Measurements from ENCODE around the gene LNX1. TPM values are rescaled to one million over a fixed set of nuclear protein-coding genes. Genes with fewer than 3 reads are reported as not detected.

The LNX1 gene
- total and polyA plus RNA-seq, 2 of the 13 experiments (the other 11 are each of a cell fraction or from before 2014, with no cell fraction given): 0.49 TPM

DNA sequence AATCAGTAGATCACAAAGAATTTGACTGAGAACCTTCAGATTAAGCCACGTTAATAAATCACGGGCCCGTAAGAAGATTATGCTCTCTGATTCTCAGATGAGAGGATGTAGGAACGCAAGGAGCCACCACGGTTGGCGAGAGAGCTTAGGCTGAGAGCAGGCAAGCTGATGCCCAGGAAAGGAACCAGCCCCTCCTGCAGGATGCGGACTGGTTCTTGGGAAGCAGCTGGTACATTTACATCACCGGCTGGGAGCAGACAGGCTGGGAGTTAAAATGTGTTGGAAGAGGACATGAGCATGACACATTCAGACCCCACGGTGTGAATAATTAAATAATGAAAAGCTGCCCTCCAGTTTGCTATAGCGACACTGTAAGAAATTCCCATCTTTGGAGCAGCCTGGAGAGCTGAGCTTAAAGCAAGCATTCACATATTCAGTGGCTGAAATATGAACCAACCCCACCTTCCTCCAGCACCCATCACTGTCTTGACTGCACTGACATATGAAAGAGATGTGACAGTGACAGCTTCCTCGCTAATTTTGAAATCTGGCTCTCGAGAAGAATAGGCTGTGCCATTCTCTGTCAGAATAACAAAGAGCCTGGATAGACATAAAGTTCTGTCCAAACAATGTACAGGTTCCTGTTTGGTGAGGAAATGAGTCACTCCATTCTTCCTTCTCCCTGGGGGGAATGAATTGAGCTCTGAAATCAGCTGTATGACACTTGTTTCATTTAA, 33.1 kb downstream of the LNX1 start (continued):
- TF ChIP-seq, protein P1, sequence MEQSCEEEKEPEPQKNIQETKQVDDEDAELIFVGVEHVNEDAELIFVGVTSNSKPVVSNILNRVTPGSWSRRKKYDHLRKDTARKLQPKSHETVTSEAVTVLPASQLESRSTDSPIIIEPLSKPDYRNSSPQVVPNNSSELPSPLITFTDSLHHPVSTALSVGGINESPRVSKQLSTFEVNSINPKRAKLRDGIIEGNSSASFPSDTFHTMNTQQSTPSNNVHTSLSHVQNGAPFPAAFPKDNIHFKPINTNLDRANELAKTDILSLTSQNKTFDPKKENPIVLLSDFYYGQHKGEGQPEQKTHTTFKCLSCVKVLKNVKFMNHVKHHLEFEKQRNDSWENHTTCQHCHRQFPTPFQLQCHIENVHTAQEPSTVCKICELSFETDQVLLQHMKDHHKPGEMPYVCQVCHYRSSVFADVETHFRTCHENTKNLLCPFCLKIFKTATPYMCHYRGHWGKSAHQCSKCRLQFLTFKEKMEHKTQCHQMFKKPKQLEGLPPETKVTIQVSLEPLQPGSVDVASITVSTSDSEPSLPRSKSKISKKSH (CRISPR knock-in tag; IDR thresholded peaks at IDR 0.05; ENCODE audit: borderline replicate concordance): no peak
- TF ChIP-seq HDAC1 (CRISPR knock-in tag; IDR thresholded peaks at IDR 0.05) (no peak), ZNF503 (CRISPR knock-in tag; IDR thresholded peaks at IDR 0.05) (no peak), PRPF4 (IDR thresholded peaks at IDR 0.05; ENCODE audit: low read depth, low read length, poor library complexity, severe bottlenecking) (no peak)

DNA sequence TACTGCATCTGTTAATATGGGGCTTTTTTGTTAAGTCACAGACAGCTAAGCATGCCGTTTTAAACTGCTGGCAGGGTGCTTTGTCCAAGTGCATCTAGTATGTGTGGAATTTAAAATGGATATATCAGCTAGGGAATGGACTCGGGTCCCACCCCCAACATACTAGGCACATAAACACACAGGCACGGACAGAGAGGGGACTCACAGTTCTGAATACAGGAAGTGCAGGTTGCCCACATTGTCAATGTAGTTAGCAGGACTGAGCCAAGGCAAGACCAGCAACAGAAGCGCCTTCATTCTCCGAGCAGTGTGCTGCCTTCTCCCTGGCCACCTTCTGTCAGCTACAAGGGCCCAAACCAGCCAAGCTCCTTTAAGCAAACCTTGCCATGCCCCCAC, 33.6 kb downstream of the LNX1 start:
- H3K4me3 ChIP-seq (replicated peaks in 1 of 3; ENCODE audit: insufficient read depth in 1 of 3, low read depth in 2 of 3, low read length in 3 of 3): no peak overlapping the region
- DNase-seq (ENCODE audit: low spot score) (no peak), ATAC-seq (no peak), FAIRE-seq (no peak)
- no peaks in the 10 kb centered on the region for H3K79me2 ChIP-seq (ENCODE audit: insufficient read depth, low read length)
- ChIA-PET POLR2A (no interaction called here), CTCF (ENCODE audit: low intra/inter-chr PET ratio, low total read pairs) (no interaction called here)
- H3K36me3 ChIP-seq (replicated peaks in 1 of 2; ENCODE audit: control insufficient read depth in 1 of 2, insufficient read depth in 2 of 2, low read length in 2 of 2): no peaks in the 10 kb centered on the region
- H3K4me2 ChIP-seq (ENCODE audit: low read depth, low read length): no peak overlapping the region
- WGBS (ENCODE audit: low lambda C conversion rate): 29% methylated on average over 3 of the region's 5 CpGs
- no peak overlapping the region for H2AFZ ChIP-seq (ENCODE audit: low read length)
- no peaks in the 10 kb centered on the region for H4K20me1 ChIP-seq (ENCODE audit: insufficient read depth, low read length)
- no peaks in the 10 kb centered on the region for H3K4me1 ChIP-seq (ENCODE audit: insufficient read depth, low read length)
- no peak for TF ChIP-seq ZBTB46 (CRISPR knock-in tag; IDR thresholded peaks at IDR 0.05; ENCODE audit: borderline replicate concordance)
- TF ChIP-seq ZNF124 (CRISPR knock-in tag; IDR thresholded peaks at IDR 0.05): no peak
- TF ChIP-seq MBD4 (IDR thresholded peaks at IDR 0.05; ENCODE audit: borderline replicate concordance, low read length): no peak
- no peak for TF ChIP-seq ZNF335 (CRISPR knock-in tag; IDR thresholded peaks at IDR 0.05)
- no peak for TF ChIP-seq ZNF550 (CRISPR knock-in tag; IDR thresholded peaks at IDR 0.05; ENCODE audit: borderline replicate concordance)
- in situ Hi-C loops (cut with HindIII; ENCODE audit: extremely low pct_ligation_motif_present, low pct_unique_long_range_greater_than_20kb): no loop called here
- no peak overlapping the region for H3K27ac ChIP-seq (ENCODE audit: extremely low read length, insufficient read depth, low read length)
- H3K27me3 ChIP-seq (ENCODE audit: control insufficient read depth in 1 of 2, insufficient read depth in 2 of 2, low read length in 2 of 2): no peaks in the 10 kb centered on the region
- BruUV-seq (replicated peaks): no TSS peak
- no peak overlapping the region for H3K9ac ChIP-seq (ENCODE audit: insufficient read depth, low read depth, low read length)
- H3K9me3 ChIP-seq (ENCODE audit: low read length): no peaks in the 10 kb centered on the region
- intact Hi-C loops (cut with micrococcal nuclease; ENCODE audit: unreplicated experiment): no loop called here

Measured in HepG2 (cell line).